ENCODE measurements around the gene ABCA1. TPM values are rescaled to one million over a fixed set of nuclear protein-coding genes. Genes with fewer than 3 reads are reported as not detected.
"Not testable (repeated sequence)": the region's sequence is repeated elsewhere in the genome, so short reads cannot be mapped to it uniquely, and the experiment has no call there.

Gene ABCA1
- total RNA-seq, 2 donors from 2014 or later: 21.6 to 34.8 TPM

DNA sequence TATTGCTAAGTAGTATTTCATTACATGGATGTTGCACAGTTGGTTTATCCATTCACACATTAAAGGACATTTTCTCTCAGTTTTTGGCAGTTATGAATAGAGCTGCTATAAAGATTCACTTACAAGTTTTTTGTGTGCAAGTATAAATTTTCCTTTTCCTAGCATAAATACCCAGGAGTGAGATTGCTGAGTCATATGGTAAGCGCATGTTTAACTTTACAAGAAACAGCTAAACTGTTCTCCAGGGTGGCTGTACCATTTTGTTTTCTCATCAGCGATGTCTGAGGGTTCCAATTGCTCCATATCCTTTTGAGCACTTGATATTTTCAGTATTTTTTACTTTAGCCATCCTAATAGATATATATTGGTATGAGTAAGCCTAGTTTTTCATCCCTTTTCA lies 16.4 kb upstream of the ABCA1 start:
- H3K9me3 Mint-ChIP-seq: no peaks in the 10 kb centered on the region
- TF ChIP-seq, protein P1, sequence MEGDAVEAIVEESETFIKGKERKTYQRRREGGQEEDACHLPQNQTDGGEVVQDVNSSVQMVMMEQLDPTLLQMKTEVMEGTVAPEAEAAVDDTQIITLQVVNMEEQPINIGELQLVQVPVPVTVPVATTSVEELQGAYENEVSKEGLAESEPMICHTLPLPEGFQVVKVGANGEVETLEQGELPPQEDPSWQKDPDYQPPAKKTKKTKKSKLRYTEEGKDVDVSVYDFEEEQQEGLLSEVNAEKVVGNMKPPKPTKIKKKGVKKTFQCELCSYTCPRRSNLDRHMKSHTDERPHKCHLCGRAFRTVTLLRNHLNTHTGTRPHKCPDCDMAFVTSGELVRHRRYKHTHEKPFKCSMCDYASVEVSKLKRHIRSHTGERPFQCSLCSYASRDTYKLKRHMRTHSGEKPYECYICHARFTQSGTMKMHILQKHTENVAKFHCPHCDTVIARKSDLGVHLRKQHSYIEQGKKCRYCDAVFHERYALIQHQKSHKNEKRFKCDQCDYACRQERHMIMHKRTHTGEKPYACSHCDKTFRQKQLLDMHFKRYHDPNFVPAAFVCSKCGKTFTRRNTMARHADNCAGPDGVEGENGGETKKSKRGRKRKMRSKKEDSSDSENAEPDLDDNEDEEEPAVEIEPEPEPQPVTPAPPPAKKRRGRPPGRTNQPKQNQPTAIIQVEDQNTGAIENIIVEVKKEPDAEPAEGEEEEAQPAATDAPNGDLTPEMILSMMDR (conservative IDR thresholded peaks at IDR 0.05): no peak
- no peak overlapping the region for H3K27ac Mint-ChIP-seq
- Histone ChIP-seq H3K36me3 (ENCODE audit: control insufficient read depth, insufficient read depth, low read length) (no peaks in the 10 kb centered on the region), H3K27ac (ENCODE audit: low read depth, low read length) (no peak overlapping the region), H3K9me3 (ENCODE audit: control insufficient read depth, low read length) (no peaks in the 10 kb centered on the region), H3K27me3 (ENCODE audit: control insufficient read depth, insufficient read depth, low read length, poor library complexity, severe bottlenecking) (no peaks in the 10 kb centered on the region), H3K4me3 (ENCODE audit: low read length) (no peak overlapping the region), H3K4me1 (ENCODE audit: control insufficient read depth, insufficient read depth, low read length) (no peaks in the 10 kb centered on the region), H3K9ac (ENCODE audit: extremely low read depth, low read length, poor library complexity, severe bottlenecking) (no peak overlapping the region)
- H3K4me1 Mint-ChIP-seq: peaks cover 6% of the 10 kb centered on the region
- 83 to 94% methylated on average over 1 to 2 of the region's 2 CpGs for WGBS, 2 experiments (ENCODE audit: insufficient coverage in 1 of 2, insufficient read length in 1 of 2)
- no peak for DNase-seq
- H3K36me3 Mint-ChIP-seq (ENCODE audit: low read depth): no peaks in the 10 kb centered on the region
- H3K27me3 Mint-ChIP-seq (ENCODE audit: insufficient read depth): no peaks in the 10 kb centered on the region
- H3K4me3 Mint-ChIP-seq: no peak overlapping the region

DNA sequence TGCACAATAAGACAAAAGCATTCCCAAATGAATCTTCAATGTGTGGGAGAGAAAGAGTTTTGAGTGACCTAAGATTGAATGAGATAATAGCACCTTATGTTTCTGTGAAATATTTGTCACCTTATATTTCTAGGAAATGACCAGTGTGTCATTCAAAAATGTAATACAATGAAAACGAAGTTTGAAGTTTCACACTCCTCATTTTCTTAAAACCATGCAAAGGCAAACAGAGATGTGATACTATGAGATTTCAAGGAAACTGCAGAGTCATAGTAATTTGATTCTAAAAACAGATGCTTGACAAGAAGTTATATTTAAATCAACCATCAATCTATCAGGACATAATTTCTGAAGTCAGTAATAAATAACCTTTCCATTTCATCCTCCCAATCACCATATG lies 13.6 kb upstream of the ABCA1 start:
- Histone ChIP-seq H3K27ac (ENCODE audit: low read depth, low read length) (no peak overlapping the region), H3K4me1 (ENCODE audit: control insufficient read depth, insufficient read depth, low read length) (no peaks in the 10 kb centered on the region), H3K9me3 (ENCODE audit: control insufficient read depth, low read length) (no peaks in the 10 kb centered on the region), H3K9ac (ENCODE audit: extremely low read depth, low read length, poor library complexity, severe bottlenecking) (no peak overlapping the region), H3K36me3 (ENCODE audit: control insufficient read depth, insufficient read depth, low read length) (no peaks in the 10 kb centered on the region), H3K27me3 (ENCODE audit: control insufficient read depth, insufficient read depth, low read length, poor library complexity, severe bottlenecking) (peaks cover 4% of the 10 kb centered on the region), H3K4me3 (ENCODE audit: low read length) (no peak overlapping the region)
- Mint-ChIP-seq H3K36me3 (ENCODE audit: low read depth) (no peaks in the 10 kb centered on the region), H3K4me3 (no peak overlapping the region), H3K4me1 (peaks cover 6% of the 10 kb centered on the region), H3K27me3 (ENCODE audit: insufficient read depth) (peaks cover 4% of the 10 kb centered on the region), H3K9me3 (no peaks in the 10 kb centered on the region), H3K27ac (no peak overlapping the region)
- WGBS, 2 experiments (ENCODE audit: insufficient coverage in 1 of 2, insufficient read length in 1 of 2): 85% methylated on average over 1 of the region's 1 CpG; no CpG with 5 or more reads in 1 of the 2 experiments
- DNase-seq: no peak
- TF ChIP-seq, protein P1 (conservative IDR thresholded peaks at IDR 0.05): no peak

DNA sequence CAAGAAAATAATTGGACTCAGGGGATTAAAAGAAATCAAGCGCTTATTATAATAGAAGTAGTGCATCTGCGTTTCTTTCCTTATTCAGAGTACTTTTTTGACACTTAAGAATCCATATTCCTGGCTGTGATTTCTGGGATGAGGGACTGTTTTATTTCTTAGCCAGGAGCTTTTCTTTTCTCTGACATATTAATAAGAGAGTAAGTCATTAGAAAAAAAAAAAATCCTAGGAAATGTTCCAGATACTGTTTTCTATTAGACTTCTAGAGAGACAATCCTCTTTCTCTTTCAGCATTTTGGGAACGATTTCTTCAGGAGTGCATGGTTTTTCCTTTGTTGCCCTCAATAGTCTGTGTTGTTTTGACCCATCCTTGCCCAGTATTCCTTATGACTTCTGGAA lies 8.3 kb upstream of the ABCA1 start:
- DNase-seq: no peak
- H3K9me3 ChIP-seq (ENCODE audit: control insufficient read depth, low read length): no peaks in the 10 kb centered on the region
- TF ChIP-seq, protein P1 (conservative IDR thresholded peaks at IDR 0.05): no peak
- Mint-ChIP-seq H3K9me3 (no peaks in the 10 kb centered on the region), H3K4me3 (no peak overlapping the region), H3K4me1 (peaks cover 41% of the 10 kb centered on the region), H3K36me3 (ENCODE audit: low read depth) (no peaks in the 10 kb centered on the region), H3K27me3 (ENCODE audit: insufficient read depth) (peaks cover 11% of the 10 kb centered on the region), H3K27ac (no peak overlapping the region)
- peaks cover 8% of the 10 kb centered on the region for H3K4me1 ChIP-seq (ENCODE audit: control insufficient read depth, insufficient read depth, low read length)
- no peak overlapping the region for H3K9ac ChIP-seq (ENCODE audit: extremely low read depth, low read length, poor library complexity, severe bottlenecking)
- H3K27me3 ChIP-seq (ENCODE audit: control insufficient read depth, insufficient read depth, low read length, poor library complexity, severe bottlenecking): peaks cover 19% of the 10 kb centered on the region
- 93 to 100% methylated on average over 1 to 3 of the region's 3 CpGs for WGBS, 2 experiments (ENCODE audit: insufficient coverage in 1 of 2, insufficient read length in 1 of 2)
- H3K36me3 ChIP-seq (ENCODE audit: control insufficient read depth, insufficient read depth, low read length): no peaks in the 10 kb centered on the region
- H3K4me3 ChIP-seq (ENCODE audit: low read length): no peak overlapping the region
- H3K27ac ChIP-seq (ENCODE audit: low read depth, low read length): no peak overlapping the region

- 75 to 81% methylated on average over 6 to 7 of the region's 7 CpGs for WGBS, 2 experiments (ENCODE audit: insufficient coverage in 1 of 2, insufficient read length in 1 of 2)
- not testable (repeated sequence) for H3K9me3 Mint-ChIP-seq; H3K36me3 Mint-ChIP-seq (ENCODE audit: low read depth); H3K4me3 ChIP-seq (ENCODE audit: low read length); H3K4me3 Mint-ChIP-seq; DNase-seq; H3K9me3 ChIP-seq (ENCODE audit: control insufficient read depth, low read length); H3K9ac ChIP-seq (ENCODE audit: extremely low read depth, low read length, poor library complexity, severe bottlenecking); H3K27ac Mint-ChIP-seq; H3K27ac ChIP-seq (ENCODE audit: low read depth, low read length); H3K36me3 ChIP-seq (ENCODE audit: control insufficient read depth, insufficient read depth, low read length)
- Mint-ChIP-seq H3K4me1 (peaks cover 43% of the 10 kb centered on the region), H3K27me3 (ENCODE audit: insufficient read depth) (peaks cover 11% of the 10 kb centered on the region)
- Histone ChIP-seq H3K4me1 (ENCODE audit: control insufficient read depth, insufficient read depth, low read length) (peaks cover 11% of the 10 kb centered on the region), H3K27me3 (ENCODE audit: control insufficient read depth, insufficient read depth, low read length, poor library complexity, severe bottlenecking) (peaks cover 19% of the 10 kb centered on the region)
These were observed 7.5 kb upstream of the ABCA1 start for GRCh38 chr9:104935501-104935810.
